ENCODE measurements around the gene CTDNEP1.

DNA sequence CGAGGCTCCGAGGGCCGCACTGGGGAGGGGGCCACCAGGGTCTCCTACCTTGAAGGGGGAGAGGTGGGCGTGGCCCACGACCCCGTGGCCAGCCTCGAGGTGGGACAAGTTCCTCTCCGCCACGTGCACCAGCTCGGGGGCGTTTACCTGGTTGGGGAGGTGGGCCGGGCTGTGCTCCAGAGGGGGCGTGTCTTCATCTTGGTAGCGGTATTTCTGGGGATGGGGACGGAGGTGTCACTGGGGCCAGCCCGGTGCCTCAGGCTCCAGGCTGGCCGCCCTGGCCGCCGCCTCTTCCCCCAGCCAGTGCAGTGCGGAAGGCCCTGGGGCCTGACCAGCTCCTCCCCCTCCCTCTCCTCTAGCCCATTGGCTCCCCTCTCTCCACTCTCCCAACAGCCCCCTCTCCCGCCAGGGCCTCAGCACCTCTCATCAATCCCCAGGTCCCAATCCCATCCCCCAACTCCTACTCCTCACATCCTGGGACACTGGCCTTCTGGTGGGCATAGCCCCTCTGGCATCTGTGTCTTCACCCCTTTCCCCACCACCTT lies 43.4 kb downstream of the CTDNEP1 start:
- TF ChIP-seq ELF4 (IDR thresholded peaks at IDR 0.05) (no peak), FOXM1 (IDR thresholded peaks at IDR 0.05; ENCODE audit: borderline replicate concordance) (no peak)

All from HEK293T (cell line).